NT2/D1 (cell line): ENCODE measurements around the gene RTF1.

Experiments
- SUZ12 ChIP-seq: IDR thresholded peaks from 2 replicates; pipeline ENCODE4 v1.6.1; 2011; ENCODE audit not compliant: insufficient read length, insufficient read depth; ENCODE audit errors: extremely low read depth
- YY1 ChIP-seq: IDR thresholded peaks from 2 replicates; pipeline ENCODE4 v1.6.1; 2011; ENCODE audit not compliant: insufficient read length, insufficient read depth

DNA sequence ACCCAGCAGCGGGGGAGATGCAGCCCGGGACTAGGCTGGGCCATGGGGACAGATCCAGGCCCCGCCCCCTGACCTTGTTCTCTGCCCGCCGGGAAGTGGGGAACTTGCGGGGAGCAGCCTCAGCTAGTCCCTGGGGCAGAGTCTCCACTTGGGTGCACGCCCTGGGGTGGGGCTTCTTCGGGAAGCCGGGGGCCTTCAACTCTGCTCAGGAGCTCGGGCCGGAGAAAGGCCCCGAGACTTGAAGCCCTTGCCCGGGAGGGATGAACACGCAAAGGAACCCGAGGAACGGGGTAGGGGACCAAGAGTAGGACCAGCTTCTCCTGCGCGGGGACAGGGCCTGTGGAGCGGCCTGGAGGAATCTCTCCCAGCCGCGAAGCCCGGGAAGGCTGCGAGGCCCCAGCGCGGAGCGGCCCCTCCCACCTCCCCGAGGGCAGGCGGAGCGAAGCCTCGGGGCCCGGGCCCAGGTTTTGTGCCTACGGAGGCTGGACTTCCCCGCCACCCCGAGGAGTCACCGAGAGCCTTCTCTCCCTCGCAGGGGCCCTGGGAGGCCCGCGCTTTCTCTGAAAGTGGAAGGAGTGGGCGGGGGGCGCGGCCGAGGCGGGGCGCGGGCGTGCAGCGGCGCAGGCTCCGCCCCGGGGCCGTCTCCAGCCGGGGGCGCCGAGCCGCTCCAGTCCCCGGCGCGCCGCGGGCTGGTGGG is 76.5 kb downstream of the RTF1 start, which contains the start of gene ITPKA:
- TF ChIP-seq SUZ12 (no peak), YY1 (no peak)
